K562 (cell line): Measurements from ENCODE around the gene PSMB10. TPM values are rescaled to one million over a fixed set of nuclear protein-coding genes. Genes with fewer than 3 reads are reported as not detected.

Source experiments
- ARID1B ChIP-seq: fragments of 450-650 bp; IDR thresholded peaks from 2 replicates; pipeline ENCODE4 v1.6.1; 2016; ENCODE audit warnings: antibody characterized with exemption, mild to moderate bottlenecking, inconsistent platforms
- BRD4 ChIP-seq: fragments of 200-600 bp; sonication (generic); IDR thresholded peaks from 2 replicates; pipeline ENCODE4 v1.6.1; 2017; ENCODE audit warnings: inconsistent platforms
- CBFA2T2 ChIP-seq: fragments of 450-650 bp; conservative IDR thresholded peaks from 2 replicates; pipeline ENCODE4 v1.6.1; 2017; ENCODE audit warnings: mild to moderate bottlenecking
- CBFB ChIP-seq: sonication (generic); formaldehyde crosslinking; IDR thresholded peaks from 2 replicates; pipeline ENCODE4 v1.4.0; 2020; ENCODE audit warnings: mild to moderate bottlenecking, missing genetic modification reagents
- CHD7 ChIP-seq: fragments of 200-600 bp; sonication (generic); IDR thresholded peaks from one replicate; pipeline ENCODE4 v1.6.1; 2012; ENCODE audit warnings: mild to moderate bottlenecking, low read depth, low read length, inconsistent platforms
- DMBX1 ChIP-seq: fragments of 250-450 bp; sonication (Bioruptor Pico); IDR thresholded peaks from 2 replicates; pipeline ENCODE4 v1.8.0; 2022; ENCODE audit warnings: inconsistent platforms, mild to moderate bottlenecking, moderate library complexity, borderline replicate concordance
- MTA1 ChIP-seq: fragments of 450-650 bp; IDR thresholded peaks from 2 replicates; pipeline ENCODE4 v1.6.1; 2017; ENCODE audit warnings: borderline replicate concordance
- NUFIP1 ChIP-seq: fragments of 450-650 bp; IDR thresholded peaks from 2 replicates; pipeline ENCODE4 v1.6.1; 2018; ENCODE audit not compliant: partially characterized antibody
- PHF20 ChIP-seq: fragments of 450-650 bp; IDR thresholded peaks from 2 replicates; pipeline ENCODE4 v1.6.1; 2018; ENCODE audit not compliant: partially characterized antibody
- POLR2B ChIP-seq: fragments of 450-650 bp; IDR thresholded peaks from 2 replicates; pipeline ENCODE4 v1.6.1; 2018; ENCODE audit warnings: low read depth; ENCODE audit not compliant: partially characterized antibody
- XRCC5 ChIP-seq: fragments of 200-400 bp; formaldehyde crosslinking; IDR thresholded peaks from 2 replicates; pipeline ENCODE4 v1.6.1; 2017; ENCODE audit warnings: low read depth, mild to moderate bottlenecking, low read length
- ZNF143 ChIP-seq: sonication (generic); formaldehyde crosslinking; IDR thresholded peaks from 2 replicates; pipeline ENCODE4 v1.9.0; 2022; ENCODE audit warnings: mild to moderate bottlenecking, missing genetic modification reagents
- ZNF217 ChIP-seq: sonication (generic); formaldehyde crosslinking; IDR thresholded peaks from 2 replicates; pipeline ENCODE4 v1.8.0; 2022; ENCODE audit warnings: mild to moderate bottlenecking, missing genetic modification reagents
- ZNF449 ChIP-seq: fragments of 250-450 bp; sonication (Bioruptor Pico); IDR thresholded peaks from 2 replicates; pipeline ENCODE4 v1.8.0; 2022; ENCODE audit warnings: moderate library complexity, mild to moderate bottlenecking, inconsistent platforms
- ZNF57 ChIP-seq: fragments of 450-650 bp; formaldehyde crosslinking; IDR thresholded peaks from 2 replicates; pipeline ENCODE4 v1.4.0; 2020; ENCODE audit warnings: mild to moderate bottlenecking, moderate library complexity
- ZNF668 ChIP-seq: fragments of 250-450 bp; sonication (Bioruptor Pico); IDR thresholded peaks from 2 replicates; pipeline ENCODE4 v1.8.0; 2022; ENCODE audit warnings: mild to moderate bottlenecking, inconsistent platforms
- polyA plus RNA-seq, 8 experiments: library from polyadenylated mRNA; depleted of rRNA in 4 of 8; stranded (reverse) in 5 of 8; unstranded in 3 of 8; fragments of >200 nt; fragmentation: Nextera tagmentation in 2 of 8; fragmentation: Illumina TruSeq in 1 of 8; extraction: Ambion mirVana in 2 of 8; extraction: Trizol in 1 of 8; gene quantifications; 2 replicates each; pipeline versions ENCODE4 v1.2.1 to v1.2.3, GENCODE V29; 2011 to 2014; ENCODE audit warnings: inconsistent platforms in 1 of 8, missing spikeins in 1 of 8
- total RNA-seq, 7 experiments: library from RNA; depleted of rRNA in 6 of 7; stranded (reverse); fragments of >200 nt in 6 of 7; fragmentation: Illumina TruSeq in 2 of 7; extraction: Trizol in 2 of 7; gene quantifications; 2 replicates each; pipeline versions ENCODE4 v1.2.1 to v1.2.3, GENCODE V29; 2011 to 2021; ENCODE audit warnings: low replicate concordance in 1 of 7

PSMB10 gene
- total and polyA plus RNA-seq, 9 of the 15 experiments (the other 6 are each of a cell fraction or from before 2014, with no cell fraction given) = 11.7 to 105 (median 51.0) TPM

DNA sequence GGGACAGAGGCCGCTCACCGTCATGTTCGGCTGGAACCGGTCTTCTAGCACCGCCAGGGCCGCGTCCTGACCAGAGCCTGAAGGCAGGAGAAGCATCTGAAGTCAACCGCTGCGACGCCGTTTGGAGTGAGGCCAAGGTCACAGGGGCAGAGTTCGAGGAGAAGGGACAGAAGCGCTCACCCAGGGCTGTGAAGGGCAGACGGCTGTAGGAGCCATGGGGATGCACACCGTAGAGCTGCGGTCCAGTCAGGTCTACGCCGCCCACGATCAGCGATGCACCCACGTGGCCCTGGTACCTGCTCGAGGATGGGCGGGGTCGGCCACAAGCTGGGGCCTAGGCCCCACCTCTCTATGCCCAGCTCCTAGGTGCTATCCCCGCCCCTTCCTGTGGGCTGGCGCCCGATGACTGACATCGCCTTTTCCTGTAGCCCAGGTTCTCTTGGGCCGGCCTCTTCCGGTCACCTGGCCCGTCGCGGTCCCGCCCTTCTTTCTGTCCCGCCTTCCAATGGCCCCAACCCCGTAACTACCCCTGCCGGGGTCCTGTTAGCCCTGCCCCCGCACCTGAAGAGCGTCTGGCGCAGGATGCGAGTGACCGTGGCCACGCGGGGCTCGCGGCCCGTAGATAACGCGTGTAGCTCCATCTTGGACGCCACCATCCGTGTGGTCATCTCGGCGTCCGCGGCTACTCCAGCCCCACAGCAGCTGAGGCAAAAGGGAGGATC, 1.1 kb downstream of the PSMB10 start (continued):
- no peak for TF ChIP-seq CHD7
- TF ChIP-seq BRD4 = no peak
- no peak; the same call in 1 of the 2 replicates for TF ChIP-seq ARID1B
- peak; percentile 45; the same call in 1 of the 2 replicates for TF ChIP-seq ZNF143
- peak; percentile 80 for TF ChIP-seq POLR2B
- TF ChIP-seq MTA1 = no peak
- TF ChIP-seq PHF20 = peak; percentile 25
- no peak for TF ChIP-seq DMBX1
- TF ChIP-seq ZNF449 (CRISPR knock-in tag) = no peak
- peak; percentile 64 for TF ChIP-seq CBFA2T2
- peak; percentile 88; the same call in 1 of the 2 replicates for TF ChIP-seq CBFB (CRISPR knock-in tag)
- no peak for TF ChIP-seq ZNF217
- TF ChIP-seq ZNF668 = no peak
- TF ChIP-seq NUFIP1 = no peak
- TF ChIP-seq XRCC5 = peak; percentile 66; the same call in 1 of the 2 replicates
- TF ChIP-seq ZNF57 (CRISPR knock-in tag) = no peak
